Ovary (tissue), 9 donors: Measurements from ENCODE around the gene PTPN12. TPM values are rescaled to one million over a fixed set of nuclear protein-coding genes. Genes with fewer than 3 reads are reported as not detected.

Experiments used
- DNase-seq, 5 donors: peaks; one replicate each; pipeline ENCODE4 v3.0.0-alpha.2; 2019 to 2020
- H3K27ac ChIP-seq, 2 donors: fragments of 200-600 bp; one replicate each; pipeline versions ENCODE4 v1.5.1 to v1.8.0; 2019 to 2022
- H3K27me3 ChIP-seq: fragments of 200-600 bp; one replicate; pipeline ENCODE4 v1.8.0; 2022
- H3K36me3 ChIP-seq: fragments of 200-600 bp; sonication (generic); one replicate; pipeline ENCODE4 v1.5.1; 2019
- H3K4me1 ChIP-seq: one replicate; pipeline ENCODE4 v1.8.1; 2013; ENCODE audit warnings: mild to moderate bottlenecking, moderate library complexity; ENCODE audit not compliant: insufficient read depth
- H3K4me3 ChIP-seq: fragments of 200-600 bp; sonication (generic); one replicate; pipeline ENCODE4 v1.5.1; 2017
- H3K9me3 ChIP-seq, 2 donors: fragments of 200-600 bp in 1 of 2; sonication (generic) in 1 of 2; one replicate each; pipeline versions ENCODE4 v1.5.1 to v1.8.1; 2013 to 2019; ENCODE audit warnings: mild to moderate bottlenecking in 1 of 2, moderate library complexity in 1 of 2
- EP300 ChIP-seq: sonication (generic); formaldehyde crosslinking; IDR thresholded peaks from one replicate; pipeline ENCODE4 v1.6.1; 2017; ENCODE audit warnings: antibody characterized with exemption
- POLR2A ChIP-seq: fragments of 450-650 bp; IDR thresholded peaks from one replicate; pipeline ENCODE4 v1.6.1; 2017; ENCODE audit warnings: antibody characterized with exemption, mild to moderate bottlenecking, moderate library complexity
- WGBS, 3 donors: extraction: QIAGEN DNeasy Blood & Tissue Kit in 1 of 3; methylation state at CpG; one replicate each; pipeline versions ENCODE4 v1.1.5 to v1.1.7; 2013 to 2017; 5-methylcytosine and 5-hydroxymethylcytosine counted together
- intact Hi-C, 4 donors: fragments of 100-400 bp; cut with DNase I; formaldehyde crosslinking; loops; one replicate each; pipeline versions ENCODE4 v1.11.0 to v1.15.1; 2022 to 2023
- polyA plus RNA-seq, 2 donors: library from polyadenylated mRNA; stranded (reverse); fragments of 200-250 nt in 1 of 2; fragments of 350-450 nt in 1 of 2; fragmentation: Illumina TruSeq in 1 of 2; extraction: RNeasy Lipid Tissue Mini Kit (QIAGEN cat#74804) in 1 of 2; gene quantifications; one replicate each; pipeline ENCODE4 v1.2.3, GENCODE V29; 2013 to 2014
- total RNA-seq, 7 donors: library from RNA; depleted of rRNA in 2 of 7; stranded (reverse); fragments of >200 nt in 2 of 7; fragmentation: NEBNext Ultra II Directional in 3 of 7; extraction: Animal tissue kit (Norgen Biotek cat#: 25700) in 3 of 7; gene quantifications; one replicate each; pipeline versions ENCODE4 v1.1.0 to v1.2.4, GENCODE V29; 2016 to 2023
- TF ChIP-seq, protein P1 (sequence below), 3 donors: fragments of 450-650 bp in 2 of 3; fragments of 200-600 bp in 1 of 3; IDR thresholded peaks; one replicate each; pipeline versions ENCODE4 v1.5.1 to v1.8.0; 2016 to 2022; ENCODE audit warnings: antibody characterized with exemption in 3 of 3, mild to moderate bottlenecking in 1 of 3
- donor health status: DM: no; HTN: no; CAD: no; lungs with moderate emphysema.
- donor health status: DM: no; HTN: no; CAD: no.
- donor health status: Bipolar disorder and iron deficiency.
- donor health status: DM: yes; HTN: yes; CAD: no.
- donor health status: DM: no; HTN: no; CAD: no.
- donor health status: DM: yes; HTN: yes; CAD: no.

Gene PTPN12
- total and polyA plus RNA-seq, 9 donors = 45.8 to 90.0 (median 62.7) TPM

DNA sequence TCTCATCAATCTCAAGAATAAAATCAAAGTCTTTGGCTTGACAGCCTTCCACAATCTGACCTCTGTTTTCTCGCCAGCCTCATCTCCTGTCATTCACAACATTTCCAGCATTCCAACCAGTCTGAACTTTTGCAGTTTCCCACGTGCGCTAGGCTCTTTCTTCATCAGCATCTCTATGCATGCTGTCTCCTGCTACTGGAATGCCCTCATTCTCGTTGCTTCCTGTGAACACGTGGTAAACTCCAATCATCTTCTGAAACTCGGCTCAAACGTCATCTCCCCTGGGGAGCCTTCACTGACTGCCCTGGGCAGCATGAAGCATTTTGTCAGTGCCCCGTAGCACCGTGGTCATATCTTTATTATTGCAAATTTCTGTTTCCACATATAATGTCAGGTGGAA is 146.9 kb downstream of the PTPN12 start:
- no peak overlapping the region for H3K4me3 ChIP-seq
- H3K4me1 ChIP-seq = peaks cover 6% of the 10 kb centered on the region
- peak in 1 of 5 donors; percentile 38 for DNase-seq
- H3K36me3 ChIP-seq = no peaks in the 10 kb centered on the region
- TF ChIP-seq, protein P1, sequence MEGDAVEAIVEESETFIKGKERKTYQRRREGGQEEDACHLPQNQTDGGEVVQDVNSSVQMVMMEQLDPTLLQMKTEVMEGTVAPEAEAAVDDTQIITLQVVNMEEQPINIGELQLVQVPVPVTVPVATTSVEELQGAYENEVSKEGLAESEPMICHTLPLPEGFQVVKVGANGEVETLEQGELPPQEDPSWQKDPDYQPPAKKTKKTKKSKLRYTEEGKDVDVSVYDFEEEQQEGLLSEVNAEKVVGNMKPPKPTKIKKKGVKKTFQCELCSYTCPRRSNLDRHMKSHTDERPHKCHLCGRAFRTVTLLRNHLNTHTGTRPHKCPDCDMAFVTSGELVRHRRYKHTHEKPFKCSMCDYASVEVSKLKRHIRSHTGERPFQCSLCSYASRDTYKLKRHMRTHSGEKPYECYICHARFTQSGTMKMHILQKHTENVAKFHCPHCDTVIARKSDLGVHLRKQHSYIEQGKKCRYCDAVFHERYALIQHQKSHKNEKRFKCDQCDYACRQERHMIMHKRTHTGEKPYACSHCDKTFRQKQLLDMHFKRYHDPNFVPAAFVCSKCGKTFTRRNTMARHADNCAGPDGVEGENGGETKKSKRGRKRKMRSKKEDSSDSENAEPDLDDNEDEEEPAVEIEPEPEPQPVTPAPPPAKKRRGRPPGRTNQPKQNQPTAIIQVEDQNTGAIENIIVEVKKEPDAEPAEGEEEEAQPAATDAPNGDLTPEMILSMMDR (IDR thresholded peaks at IDR 0.05) = no peak
- no peak for TF ChIP-seq POLR2A
- no peak for TF ChIP-seq EP300
- no peak overlapping the region for H3K27ac ChIP-seq
- intact Hi-C loops = loop anchor here in 1 of 4 donors (10.0 kb wide), 1 partner anchor 1389 kb away; no protein-coding TSS in a partner anchor
- no peaks in the 10 kb centered on the region for H3K27me3 ChIP-seq
- WGBS, 3 donors = 54 to 59% (median 57%) methylated on average over 9 of the region's 9 CpGs
- no peaks in the 10 kb centered on the region for H3K9me3 ChIP-seq

DNA sequence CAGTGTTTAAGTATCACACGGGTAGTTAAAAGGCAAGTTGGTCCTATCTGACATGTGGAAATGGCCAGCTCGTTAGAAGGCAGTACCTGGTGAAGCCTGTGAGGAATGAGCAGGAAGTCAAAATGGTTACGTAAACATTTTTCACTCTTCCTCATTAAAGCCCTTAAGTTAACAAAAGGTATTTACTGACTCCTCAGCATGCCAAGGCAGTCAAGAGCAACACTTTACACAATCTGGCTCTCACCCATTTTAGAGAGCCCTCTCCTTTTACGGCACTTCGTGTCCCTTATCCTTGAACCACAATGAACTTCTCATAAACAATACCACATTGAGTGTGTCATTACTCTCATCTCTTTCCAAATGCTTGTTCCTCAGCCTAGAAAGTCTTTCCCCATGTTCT is 148.1 kb downstream of the PTPN12 start:
- Histone ChIP-seq H3K27me3 (no peaks in the 10 kb centered on the region), H3K36me3 (no peaks in the 10 kb centered on the region), H3K27ac (no peak overlapping the region), H3K4me1 (peaks cover 6% of the 10 kb centered on the region), H3K9me3 (no peaks in the 10 kb centered on the region), H3K4me3 (no peak overlapping the region)
- intact Hi-C loops = loop anchor here in 2 of 4 donors (1.0 to 10.0 kb wide), 2 partner anchors 16 to 1390 kb away; no protein-coding TSS in a partner anchor
- TF ChIP-seq, protein P1 (IDR thresholded peaks at IDR 0.05) = peak in 1 of 3 donors; percentile 24
- TF ChIP-seq EP300 (no peak), POLR2A (no peak)
- WGBS, 3 donors = 21 to 34% (median 21%) methylated on average over 5 of the region's 5 CpGs
- peak in 1 of 5 donors; percentile 39 for DNase-seq

DNA sequence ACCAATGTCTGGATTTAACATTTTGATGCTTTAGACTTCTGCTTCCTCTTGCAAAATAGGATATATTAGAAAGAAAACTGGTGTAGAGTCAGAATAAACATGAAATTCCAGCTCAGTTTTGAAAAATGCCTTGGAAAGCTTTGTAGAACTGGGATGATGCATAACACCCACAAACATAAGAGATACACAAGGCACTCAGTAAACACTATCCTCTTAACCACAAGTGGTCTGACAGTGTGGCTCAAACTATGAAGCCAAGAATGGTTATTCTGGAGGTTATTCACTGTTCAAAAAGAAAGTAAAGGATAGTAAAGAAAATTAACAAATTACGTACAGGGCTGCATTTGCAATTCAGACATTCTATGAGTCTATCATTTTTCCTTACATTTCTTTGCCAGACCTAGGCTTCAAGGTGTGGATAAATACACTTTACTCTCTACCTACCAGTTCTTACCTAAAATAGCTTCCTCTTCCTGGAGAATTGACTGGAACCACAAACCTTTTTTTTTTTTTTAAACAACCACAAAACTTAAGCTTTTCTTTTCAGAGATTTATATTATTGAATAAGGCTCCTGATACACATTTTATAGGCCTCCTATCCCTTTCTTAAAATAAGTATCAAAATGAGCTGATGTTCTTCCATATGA is 150.1 kb downstream of the PTPN12 start:
- intact Hi-C loops = loop anchor here in 1 of 4 donors (10.0 kb wide), 1 partner anchor 1392 kb away; no protein-coding TSS in a partner anchor
- peak overlapping the region in 1 of 2 donors; percentile 11 for H3K27ac ChIP-seq
- no peaks in the 10 kb centered on the region for H3K27me3 ChIP-seq
- H3K36me3 ChIP-seq = no peaks in the 10 kb centered on the region
- no peak for DNase-seq
- WGBS, 3 donors = 79 to 92% (median 87%) methylated on average over 1 of the region's 1 CpG
- H3K9me3 ChIP-seq = no peaks in the 10 kb centered on the region
- H3K4me1 ChIP-seq = peaks cover 10% of the 10 kb centered on the region
- no peak overlapping the region for H3K4me3 ChIP-seq
- TF ChIP-seq EP300 = no peak
- no peak for TF ChIP-seq POLR2A
- TF ChIP-seq, protein P1 (IDR thresholded peaks at IDR 0.05) = no peak

DNA sequence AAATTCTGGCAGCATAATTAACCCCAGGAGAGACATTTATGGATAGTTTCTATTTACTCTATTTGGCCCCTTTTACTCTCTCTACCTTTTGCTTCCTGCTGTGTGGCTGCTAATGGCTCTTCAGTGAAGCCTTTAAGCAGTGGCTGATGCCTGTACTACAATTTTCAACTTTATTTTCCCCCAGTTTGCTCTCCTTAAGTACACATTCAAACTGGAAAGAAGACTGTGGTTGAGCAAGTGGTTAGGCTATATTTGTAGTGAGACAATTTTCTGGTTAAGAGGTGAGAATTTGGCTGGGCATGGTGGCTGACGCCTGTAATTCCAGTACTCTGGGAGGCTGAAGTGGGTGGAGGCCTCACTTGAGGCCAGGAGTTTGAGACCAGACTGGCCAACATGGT is 150.7 kb downstream of the PTPN12 start:
- Histone ChIP-seq H3K27me3 (no peaks in the 10 kb centered on the region), H3K4me1 (peaks cover 10% of the 10 kb centered on the region), H3K36me3 (no peaks in the 10 kb centered on the region), H3K9me3 (no peaks in the 10 kb centered on the region), H3K4me3 (no peak overlapping the region), H3K27ac (no peak overlapping the region)
- TF ChIP-seq, protein P1 (IDR thresholded peaks at IDR 0.05) = no peak
- WGBS, 3 donors = 96 to 100% (median 98%) methylated on average over 1 of the region's 1 CpG
- DNase-seq = no peak
- intact Hi-C loops = loop anchor here in 1 of 4 donors (10.0 kb wide), 1 partner anchor 1393 kb away; no protein-coding TSS in a partner anchor

Other genes starting within 250 kb of the PTPN12 start
- gene GSAP, start 120.9 kb upstream of the PTPN12 start, total RNA-seq = 10 to 100 TPM in 4 of 7 donors, 1 to 10 TPM in 3; 7.4 to 19.4 (median 11.2) TPM
- 10 to 100 TPM in 1 of 2 donors, 1 to 10 TPM in 1; 4.0 to 11.2 TPM for gene GSAP, start 120.9 kb upstream of the PTPN12 start, polyA plus RNA-seq
- gene RSBN1L, start 159.2 kb downstream of the PTPN12 start, total RNA-seq = 10 to 100 TPM; 13.8 to 28.3 (median 26.2) TPM
- 10 to 100 TPM; 12.4 to 19.1 TPM for gene RSBN1L, start 159.2 kb downstream of the PTPN12 start, polyA plus RNA-seq